H9 (cell line): ENCODE results near the gene KICS2. TPM values are rescaled to one million over a fixed set of nuclear protein-coding genes. Genes with fewer than 3 reads are reported as not detected.

Experiments
- DNase-seq: peaks from one replicate; pipeline ENCODE4 v3.0.0-alpha.2; 2017
- H2AFZ ChIP-seq: one replicate; pipeline ENCODE4 v1.6.1; 2013; ENCODE audit warnings: mild to moderate bottlenecking, low read length, control low read depth, moderate library complexity
- H2AK5ac ChIP-seq: 2 replicates; pipeline ENCODE4 v1.6.1; 2013; ENCODE audit warnings: low read length, control low read depth, mixed read lengths; ENCODE audit not compliant: insufficient read length
- H2BK120ac ChIP-seq: one replicate; pipeline ENCODE4 v1.6.1; 2013; ENCODE audit warnings: low read depth, mild to moderate bottlenecking, low read length, control low read depth, inconsistent platforms; ENCODE audit not compliant: poor library complexity, severe bottlenecking
- H2BK12ac ChIP-seq: 2 replicates; pipeline ENCODE4 v1.6.1; 2013; ENCODE audit warnings: low read length, control low read depth, mixed read lengths, low read depth; ENCODE audit not compliant: insufficient read length
- H2BK15ac ChIP-seq: 2 replicates; pipeline ENCODE4 v1.6.1; 2013; ENCODE audit warnings: low read depth, low read length, control low read depth
- H2BK20ac ChIP-seq: one replicate; pipeline ENCODE4 v1.6.1; 2013; ENCODE audit warnings: low read depth, mild to moderate bottlenecking, low read length, control low read depth, inconsistent platforms; ENCODE audit not compliant: poor library complexity, severe bottlenecking
- H2BK5ac ChIP-seq: 2 replicates; pipeline ENCODE4 v1.6.1; 2013; ENCODE audit warnings: low read length, control low read depth, mixed read lengths; ENCODE audit not compliant: insufficient read length
- H3K14ac ChIP-seq: 2 replicates; pipeline ENCODE4 v1.6.1; 2013; ENCODE audit warnings: low read length, control low read depth; ENCODE audit not compliant: insufficient read depth
- H3K18ac ChIP-seq: 2 replicates; pipeline ENCODE4 v1.6.1; 2013; ENCODE audit warnings: low read depth, mild to moderate bottlenecking, mixed read lengths, low read length, control low read depth; ENCODE audit not compliant: insufficient read length
- H3K23ac ChIP-seq: 2 replicates; pipeline ENCODE4 v1.6.1; 2013; ENCODE audit warnings: low read length, control low read depth, mixed read lengths, low read depth; ENCODE audit not compliant: insufficient read length
- H3K23me2 ChIP-seq: 2 replicates; pipeline ENCODE4 v1.6.1; 2013; ENCODE audit warnings: low read depth, mild to moderate bottlenecking, mixed read lengths, low read length, control low read depth; ENCODE audit not compliant: insufficient read length, poor library complexity, severe bottlenecking
- H3K27ac ChIP-seq: 2 replicates; pipeline ENCODE4 v1.5.1; 2013; ENCODE audit warnings: low read length, control low read depth, mixed read lengths, low read depth; ENCODE audit not compliant: insufficient read length
- H3K27me3 ChIP-seq: 2 replicates; pipeline ENCODE4 v1.6.1; 2013; ENCODE audit warnings: low read length, control low read depth, inconsistent platforms; ENCODE audit not compliant: insufficient read depth
- H3K4ac ChIP-seq: 2 replicates; pipeline ENCODE4 v1.6.1; 2013; ENCODE audit warnings: low read depth, mild to moderate bottlenecking, control low read depth, inconsistent platforms, low read length, moderate library complexity
- H3K4me1 ChIP-seq: 2 replicates; pipeline ENCODE4 v1.6.1; 2013; ENCODE audit warnings: low read length, control low read depth, inconsistent platforms; ENCODE audit not compliant: insufficient read depth
- H3K4me2 ChIP-seq: 2 replicates; pipeline ENCODE4 v1.6.1; 2013; ENCODE audit warnings: low read length, control low read depth, mixed read lengths; ENCODE audit not compliant: insufficient read length, insufficient read depth
- H3K56ac ChIP-seq: 2 replicates; pipeline ENCODE4 v1.6.1; 2013; ENCODE audit warnings: low read depth, mild to moderate bottlenecking, mixed read lengths, low read length, control low read depth; ENCODE audit not compliant: insufficient read length
- H3K79me1 ChIP-seq: 2 replicates; pipeline ENCODE4 v1.6.1; 2013; ENCODE audit warnings: low read depth, mild to moderate bottlenecking, moderate library complexity, low read length, control low read depth, inconsistent platforms; ENCODE audit not compliant: insufficient read depth, poor library complexity, severe bottlenecking
- H3K79me2 ChIP-seq: 2 replicates; pipeline ENCODE4 v1.6.1; 2013; ENCODE audit warnings: low read length, control low read depth, inconsistent platforms; ENCODE audit not compliant: insufficient read depth
- H3K9ac ChIP-seq: 2 replicates; pipeline ENCODE4 v1.6.1; 2013; ENCODE audit warnings: low read length, control low read depth, mixed read lengths; ENCODE audit not compliant: insufficient read length; ENCODE audit errors: extremely low read depth
- H3K9me3 ChIP-seq: one replicate; pipeline ENCODE4 v1.6.1; 2013; ENCODE audit warnings: low read depth, low read length, inconsistent platforms; ENCODE audit not compliant: control insufficient read depth
- H3T11ph ChIP-seq: one replicate; pipeline ENCODE4 v1.6.1; 2013; ENCODE audit warnings: mild to moderate bottlenecking, low read length, control low read depth, inconsistent platforms
- H4K20me1 ChIP-seq: one replicate; pipeline ENCODE4 v1.6.1; 2013; ENCODE audit not compliant: control insufficient read depth, insufficient read length, insufficient read depth
- H4K5ac ChIP-seq: 2 replicates; pipeline ENCODE4 v1.6.1; 2013; ENCODE audit warnings: low read depth, mild to moderate bottlenecking, mixed read lengths, low read length, control low read depth; ENCODE audit not compliant: insufficient read length
- H4K8ac ChIP-seq: replicated peaks from 2 replicates; pipeline ENCODE4 v1.6.1; 2013; ENCODE audit warnings: low read length, control low read depth, mixed read lengths, low read depth; ENCODE audit not compliant: insufficient read length
- H4K91ac ChIP-seq: 2 replicates; pipeline ENCODE4 v1.6.1; 2013; ENCODE audit warnings: low read depth, mild to moderate bottlenecking, moderate library complexity, mixed read lengths, low read length, control low read depth; ENCODE audit not compliant: insufficient read length
- H3K27ac Mint-ChIP-seq, 3 experiments: 2 replicates in 2 of 3; 3 replicates in 1 of 3; pipeline ENCODE4 v1.8.0; 2020 to 2021; ENCODE audit warnings: mixed read lengths in 3 of 3, mild to moderate bottlenecking in 1 of 3, moderate library complexity in 1 of 3
- H3K27me3 Mint-ChIP-seq: 2 replicates; pipeline ENCODE4 v1.8.0; 2021; ENCODE audit warnings: low read depth, mild to moderate bottlenecking, moderate library complexity, mixed read lengths
- H3K36me3 Mint-ChIP-seq, 3 experiments: 2 replicates in 2 of 3; 3 replicates in 1 of 3; pipeline ENCODE4 v1.8.0; 2020 to 2021; ENCODE audit warnings: low read depth in 3 of 3, mixed read lengths in 3 of 3; ENCODE audit not compliant: insufficient read depth in 1 of 3
- H3K4me1 Mint-ChIP-seq, 2 experiments: 2 replicates each; pipeline ENCODE4 v1.8.0; 2020; ENCODE audit warnings: mixed read lengths in 2 of 2
- H3K4me3 Mint-ChIP-seq, 2 experiments: 2 replicates in 1 of 2; 3 replicates in 1 of 2; pipeline ENCODE4 v1.8.0; 2020 to 2021; ENCODE audit warnings: mild to moderate bottlenecking in 2 of 2, mixed read lengths in 2 of 2, moderate library complexity in 1 of 2
- H3K9me3 Mint-ChIP-seq, 2 experiments: 2 replicates in 1 of 2; 3 replicates in 1 of 2; pipeline ENCODE4 v1.8.0; 2020; ENCODE audit warnings: mild to moderate bottlenecking in 2 of 2, mixed read lengths in 2 of 2, moderate library complexity in 1 of 2
- total RNA-seq: library from RNA; stranded (reverse); gene quantifications from 2 replicates; pipeline ENCODE4 v1.2.1, GENCODE V29; 2021
- TF ChIP-seq, protein P1 (sequence below): fragments of 200-600 bp; sonication (generic); conservative IDR thresholded peaks from 3 replicates; pipeline ENCODE4 v1.8.0; 2021; ENCODE audit warnings: antibody characterized with exemption, mild to moderate bottlenecking

KICS2 gene
- total RNA-seq, 1 experiment from 2014 or later = 7.3 TPM

DNA sequence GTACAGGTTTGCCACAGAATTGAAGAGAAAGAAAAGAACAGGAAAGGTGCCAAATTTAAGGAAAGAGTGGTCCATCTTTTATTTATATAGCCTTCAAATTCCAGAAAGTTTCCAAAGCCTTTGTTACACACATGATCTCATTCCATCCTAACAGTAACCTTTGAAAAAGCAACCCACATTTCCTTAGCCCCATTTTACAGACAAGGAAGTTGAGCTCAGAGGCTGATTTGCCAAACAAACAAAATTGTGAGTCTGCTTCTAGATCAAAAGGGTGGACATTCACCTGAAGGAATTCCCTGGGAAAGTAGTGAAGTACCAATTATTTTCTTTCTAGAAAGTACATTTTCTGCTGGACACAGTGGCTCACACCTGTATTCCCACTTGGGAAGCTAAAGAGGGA lies 32.0 kb downstream of the KICS2 start:
- Histone ChIP-seq H3K9ac (no peak overlapping the region), H2BK20ac (no peak overlapping the region), H3K4me1 (no peaks in the 10 kb centered on the region; the same call in 1 of the 2 replicates), H2BK5ac (no peak overlapping the region), H3K79me1 (no peaks in the 10 kb centered on the region), H2BK15ac (no peak overlapping the region), H3T11ph (no peak overlapping the region), H3K27ac (no peak overlapping the region), H3K4me2 (no peak overlapping the region), H4K8ac (no peak overlapping the region), H3K23ac (no peak overlapping the region), H4K91ac (no peak overlapping the region), H3K4ac (no peak overlapping the region), H4K20me1 (no peaks in the 10 kb centered on the region), H2BK12ac (no peak overlapping the region), H3K18ac (no peak overlapping the region), H2AFZ (no peak overlapping the region), H2AK5ac (no peak overlapping the region), H3K27me3 (no peaks in the 10 kb centered on the region), H2BK120ac (no peak overlapping the region), H3K56ac (no peak overlapping the region), H3K14ac (no peak overlapping the region), H4K5ac (no peak overlapping the region), H3K79me2 (no peaks in the 10 kb centered on the region), H3K23me2 (no peaks in the 10 kb centered on the region), H3K9me3 (no peaks in the 10 kb centered on the region)
- no peaks in the 10 kb centered on the region for H3K9me3 Mint-ChIP-seq
- no peak overlapping the region for H3K27ac Mint-ChIP-seq
- peaks cover 0 to 2% of the 10 kb centered on the region in 2 experiments; a peak in 1 of 4 replicates for H3K4me1 Mint-ChIP-seq
- H3K36me3 Mint-ChIP-seq = peaks cover 8 to 27% (median 21%) of the 10 kb centered on the region in 3 experiments; a peak in 6 of 7 replicates
- TF ChIP-seq, protein P1, sequence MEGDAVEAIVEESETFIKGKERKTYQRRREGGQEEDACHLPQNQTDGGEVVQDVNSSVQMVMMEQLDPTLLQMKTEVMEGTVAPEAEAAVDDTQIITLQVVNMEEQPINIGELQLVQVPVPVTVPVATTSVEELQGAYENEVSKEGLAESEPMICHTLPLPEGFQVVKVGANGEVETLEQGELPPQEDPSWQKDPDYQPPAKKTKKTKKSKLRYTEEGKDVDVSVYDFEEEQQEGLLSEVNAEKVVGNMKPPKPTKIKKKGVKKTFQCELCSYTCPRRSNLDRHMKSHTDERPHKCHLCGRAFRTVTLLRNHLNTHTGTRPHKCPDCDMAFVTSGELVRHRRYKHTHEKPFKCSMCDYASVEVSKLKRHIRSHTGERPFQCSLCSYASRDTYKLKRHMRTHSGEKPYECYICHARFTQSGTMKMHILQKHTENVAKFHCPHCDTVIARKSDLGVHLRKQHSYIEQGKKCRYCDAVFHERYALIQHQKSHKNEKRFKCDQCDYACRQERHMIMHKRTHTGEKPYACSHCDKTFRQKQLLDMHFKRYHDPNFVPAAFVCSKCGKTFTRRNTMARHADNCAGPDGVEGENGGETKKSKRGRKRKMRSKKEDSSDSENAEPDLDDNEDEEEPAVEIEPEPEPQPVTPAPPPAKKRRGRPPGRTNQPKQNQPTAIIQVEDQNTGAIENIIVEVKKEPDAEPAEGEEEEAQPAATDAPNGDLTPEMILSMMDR = no peak
- no peak overlapping the region for H3K4me3 Mint-ChIP-seq
- no peak for DNase-seq
- H3K27me3 Mint-ChIP-seq = no peaks in the 10 kb centered on the region
